GM12873 (cell line): Measurements from ENCODE around the gene ANGPT4.

Experiments
- TF ChIP-seq, protein P1 (sequence below): IDR thresholded peaks from 2 replicates; pipeline ENCODE4 v1.5.1; 2012; ENCODE audit warnings: low read depth, mild to moderate bottlenecking, moderate library complexity, low read length, control low read depth; ENCODE audit not compliant: insufficient read depth; ENCODE audit errors: missing control alignments

The ANGPT4 gene

GRCh38 chr20:939606-940005 lies 23.5 kb upstream of the ANGPT4 start:
- TF ChIP-seq, protein P1, sequence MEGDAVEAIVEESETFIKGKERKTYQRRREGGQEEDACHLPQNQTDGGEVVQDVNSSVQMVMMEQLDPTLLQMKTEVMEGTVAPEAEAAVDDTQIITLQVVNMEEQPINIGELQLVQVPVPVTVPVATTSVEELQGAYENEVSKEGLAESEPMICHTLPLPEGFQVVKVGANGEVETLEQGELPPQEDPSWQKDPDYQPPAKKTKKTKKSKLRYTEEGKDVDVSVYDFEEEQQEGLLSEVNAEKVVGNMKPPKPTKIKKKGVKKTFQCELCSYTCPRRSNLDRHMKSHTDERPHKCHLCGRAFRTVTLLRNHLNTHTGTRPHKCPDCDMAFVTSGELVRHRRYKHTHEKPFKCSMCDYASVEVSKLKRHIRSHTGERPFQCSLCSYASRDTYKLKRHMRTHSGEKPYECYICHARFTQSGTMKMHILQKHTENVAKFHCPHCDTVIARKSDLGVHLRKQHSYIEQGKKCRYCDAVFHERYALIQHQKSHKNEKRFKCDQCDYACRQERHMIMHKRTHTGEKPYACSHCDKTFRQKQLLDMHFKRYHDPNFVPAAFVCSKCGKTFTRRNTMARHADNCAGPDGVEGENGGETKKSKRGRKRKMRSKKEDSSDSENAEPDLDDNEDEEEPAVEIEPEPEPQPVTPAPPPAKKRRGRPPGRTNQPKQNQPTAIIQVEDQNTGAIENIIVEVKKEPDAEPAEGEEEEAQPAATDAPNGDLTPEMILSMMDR, result no peak

- TF ChIP-seq, protein P1, result no peak
Measured at GRCh38 chr20:934186-934840, 18.2 kb upstream of the ANGPT4 start.

- TF ChIP-seq, protein P1, result no peak
Measured at GRCh38 chr20:933029-933428, 16.9 kb upstream of the ANGPT4 start.

GRCh38 chr20:931401-931800 lies 15.3 kb upstream of the ANGPT4 start:
- TF ChIP-seq, protein P1, result no peak

- TF ChIP-seq, protein P1, result no peak
Measured at GRCh38 chr20:926670-927069, 10.5 kb upstream of the ANGPT4 start.

GRCh38 chr20:925516-925915 lies 9.4 kb upstream of the ANGPT4 start:
- TF ChIP-seq, protein P1, result no peak

GRCh38 chr20:924639-925038 lies 8.5 kb upstream of the ANGPT4 start:
- TF ChIP-seq, protein P1, result no peak
